ENCODE results near the gene PRKAR1A.

DNA sequence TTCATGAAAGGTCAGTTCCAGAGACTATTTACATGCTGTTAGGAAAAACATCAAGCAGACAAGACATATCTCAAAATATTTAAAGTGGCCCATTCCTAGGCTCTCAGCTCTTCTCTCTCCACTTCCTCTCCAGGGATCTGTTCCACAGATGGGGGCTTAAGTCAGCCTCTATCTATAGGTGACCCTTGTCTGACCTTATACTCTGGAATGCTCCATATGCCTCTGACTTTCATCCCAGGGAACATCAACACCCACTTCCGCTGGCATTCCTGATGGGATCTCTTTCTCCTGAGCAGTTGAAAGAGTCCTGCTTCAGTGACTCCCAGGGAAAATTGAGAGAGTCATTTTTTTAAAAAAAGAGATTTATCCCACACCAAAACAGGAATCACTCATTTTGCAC is 43.4 kb upstream of the PRKAR1A start:
- TF ChIP-seq TCF7L2 (IDR thresholded peaks at IDR 0.05; ENCODE audit: borderline replicate concordance, low read depth, low read length) (no peak), ZNF23 (tag by site-specific recombination; IDR thresholded peaks at IDR 0.05; ENCODE audit: borderline replicate concordance) (no peak), KLF7 (tag by site-specific recombination; IDR thresholded peaks at IDR 0.05; ENCODE audit: borderline replicate concordance) (no peak), ZNF311 (tag by site-specific recombination; IDR thresholded peaks at IDR 0.05; ENCODE audit: borderline replicate concordance) (no peak), ZNF529 (tag by site-specific recombination; IDR thresholded peaks at IDR 0.05; ENCODE audit: insufficient replicate concordance) (no peak), HOXA7 (CRISPR knock-in tag; IDR thresholded peaks at IDR 0.05; ENCODE audit: borderline replicate concordance) (no peak)
- TF ChIP-seq, protein P1, sequence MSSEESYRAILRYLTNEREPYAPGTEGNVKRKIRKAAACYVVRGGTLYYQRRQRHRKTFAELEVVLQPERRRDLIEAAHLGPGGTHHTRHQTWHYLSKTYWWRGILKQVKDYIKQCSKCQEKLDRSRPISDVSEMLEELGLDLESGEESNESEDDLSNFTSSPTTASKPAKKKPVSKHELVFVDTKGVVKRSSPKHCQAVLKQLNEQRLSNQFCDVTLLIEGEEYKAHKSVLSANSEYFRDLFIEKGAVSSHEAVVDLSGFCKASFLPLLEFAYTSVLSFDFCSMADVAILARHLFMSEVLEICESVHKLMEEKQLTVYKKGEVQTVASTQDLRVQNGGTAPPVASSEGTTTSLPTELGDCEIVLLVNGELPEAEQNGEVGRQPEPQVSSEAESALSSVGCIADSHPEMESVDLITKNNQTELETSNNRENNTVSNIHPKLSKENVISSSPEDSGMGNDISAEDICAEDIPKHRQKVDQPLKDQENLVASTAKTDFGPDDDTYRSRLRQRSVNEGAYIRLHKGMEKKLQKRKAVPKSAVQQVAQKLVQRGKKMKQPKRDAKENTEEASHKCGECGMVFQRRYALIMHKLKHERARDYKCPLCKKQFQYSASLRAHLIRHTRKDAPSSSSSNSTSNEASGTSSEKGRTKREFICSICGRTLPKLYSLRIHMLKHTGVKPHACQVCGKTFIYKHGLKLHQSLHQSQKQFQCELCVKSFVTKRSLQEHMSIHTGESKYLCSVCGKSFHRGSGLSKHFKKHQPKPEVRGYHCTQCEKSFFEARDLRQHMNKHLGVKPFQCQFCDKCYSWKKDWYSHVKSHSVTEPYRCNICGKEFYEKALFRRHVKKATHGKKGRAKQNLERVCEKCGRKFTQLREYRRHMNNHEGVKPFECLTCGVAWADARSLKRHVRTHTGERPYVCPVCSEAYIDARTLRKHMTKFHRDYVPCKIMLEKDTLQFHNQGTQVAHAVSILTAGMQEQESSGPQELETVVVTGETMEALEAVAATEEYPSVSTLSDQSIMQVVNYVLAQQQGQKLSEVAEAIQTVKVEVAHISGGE (tag by site-specific recombination; conservative IDR thresholded peaks at IDR 0.05; ENCODE audit: low read depth): no peak
- TF ChIP-seq, protein P2, sequence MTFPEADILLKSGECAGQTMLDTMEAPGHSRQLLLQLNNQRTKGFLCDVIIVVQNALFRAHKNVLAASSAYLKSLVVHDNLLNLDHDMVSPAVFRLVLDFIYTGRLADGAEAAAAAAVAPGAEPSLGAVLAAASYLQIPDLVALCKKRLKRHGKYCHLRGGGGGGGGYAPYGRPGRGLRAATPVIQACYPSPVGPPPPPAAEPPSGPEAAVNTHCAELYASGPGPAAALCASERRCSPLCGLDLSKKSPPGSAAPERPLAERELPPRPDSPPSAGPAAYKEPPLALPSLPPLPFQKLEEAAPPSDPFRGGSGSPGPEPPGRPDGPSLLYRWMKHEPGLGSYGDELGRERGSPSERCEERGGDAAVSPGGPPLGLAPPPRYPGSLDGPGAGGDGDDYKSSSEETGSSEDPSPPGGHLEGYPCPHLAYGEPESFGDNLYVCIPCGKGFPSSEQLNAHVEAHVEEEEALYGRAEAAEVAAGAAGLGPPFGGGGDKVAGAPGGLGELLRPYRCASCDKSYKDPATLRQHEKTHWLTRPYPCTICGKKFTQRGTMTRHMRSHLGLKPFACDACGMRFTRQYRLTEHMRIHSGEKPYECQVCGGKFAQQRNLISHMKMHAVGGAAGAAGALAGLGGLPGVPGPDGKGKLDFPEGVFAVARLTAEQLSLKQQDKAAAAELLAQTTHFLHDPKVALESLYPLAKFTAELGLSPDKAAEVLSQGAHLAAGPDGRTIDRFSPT (tag by site-specific recombination; IDR thresholded peaks at IDR 0.05): no peak
- TF ChIP-seq, protein P3, sequence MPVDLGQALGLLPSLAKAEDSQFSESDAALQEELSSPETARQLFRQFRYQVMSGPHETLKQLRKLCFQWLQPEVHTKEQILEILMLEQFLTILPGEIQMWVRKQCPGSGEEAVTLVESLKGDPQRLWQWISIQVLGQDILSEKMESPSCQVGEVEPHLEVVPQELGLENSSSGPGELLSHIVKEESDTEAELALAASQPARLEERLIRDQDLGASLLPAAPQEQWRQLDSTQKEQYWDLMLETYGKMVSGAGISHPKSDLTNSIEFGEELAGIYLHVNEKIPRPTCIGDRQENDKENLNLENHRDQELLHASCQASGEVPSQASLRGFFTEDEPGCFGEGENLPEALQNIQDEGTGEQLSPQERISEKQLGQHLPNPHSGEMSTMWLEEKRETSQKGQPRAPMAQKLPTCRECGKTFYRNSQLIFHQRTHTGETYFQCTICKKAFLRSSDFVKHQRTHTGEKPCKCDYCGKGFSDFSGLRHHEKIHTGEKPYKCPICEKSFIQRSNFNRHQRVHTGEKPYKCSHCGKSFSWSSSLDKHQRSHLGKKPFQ (tag by site-specific recombination; IDR thresholded peaks at IDR 0.05): no peak
- TF ChIP-seq, protein P4, sequence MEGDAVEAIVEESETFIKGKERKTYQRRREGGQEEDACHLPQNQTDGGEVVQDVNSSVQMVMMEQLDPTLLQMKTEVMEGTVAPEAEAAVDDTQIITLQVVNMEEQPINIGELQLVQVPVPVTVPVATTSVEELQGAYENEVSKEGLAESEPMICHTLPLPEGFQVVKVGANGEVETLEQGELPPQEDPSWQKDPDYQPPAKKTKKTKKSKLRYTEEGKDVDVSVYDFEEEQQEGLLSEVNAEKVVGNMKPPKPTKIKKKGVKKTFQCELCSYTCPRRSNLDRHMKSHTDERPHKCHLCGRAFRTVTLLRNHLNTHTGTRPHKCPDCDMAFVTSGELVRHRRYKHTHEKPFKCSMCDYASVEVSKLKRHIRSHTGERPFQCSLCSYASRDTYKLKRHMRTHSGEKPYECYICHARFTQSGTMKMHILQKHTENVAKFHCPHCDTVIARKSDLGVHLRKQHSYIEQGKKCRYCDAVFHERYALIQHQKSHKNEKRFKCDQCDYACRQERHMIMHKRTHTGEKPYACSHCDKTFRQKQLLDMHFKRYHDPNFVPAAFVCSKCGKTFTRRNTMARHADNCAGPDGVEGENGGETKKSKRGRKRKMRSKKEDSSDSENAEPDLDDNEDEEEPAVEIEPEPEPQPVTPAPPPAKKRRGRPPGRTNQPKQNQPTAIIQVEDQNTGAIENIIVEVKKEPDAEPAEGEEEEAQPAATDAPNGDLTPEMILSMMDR (tag by site-specific recombination; IDR thresholded peaks at IDR 0.05): no peak
- TF ChIP-seq, protein P5, sequence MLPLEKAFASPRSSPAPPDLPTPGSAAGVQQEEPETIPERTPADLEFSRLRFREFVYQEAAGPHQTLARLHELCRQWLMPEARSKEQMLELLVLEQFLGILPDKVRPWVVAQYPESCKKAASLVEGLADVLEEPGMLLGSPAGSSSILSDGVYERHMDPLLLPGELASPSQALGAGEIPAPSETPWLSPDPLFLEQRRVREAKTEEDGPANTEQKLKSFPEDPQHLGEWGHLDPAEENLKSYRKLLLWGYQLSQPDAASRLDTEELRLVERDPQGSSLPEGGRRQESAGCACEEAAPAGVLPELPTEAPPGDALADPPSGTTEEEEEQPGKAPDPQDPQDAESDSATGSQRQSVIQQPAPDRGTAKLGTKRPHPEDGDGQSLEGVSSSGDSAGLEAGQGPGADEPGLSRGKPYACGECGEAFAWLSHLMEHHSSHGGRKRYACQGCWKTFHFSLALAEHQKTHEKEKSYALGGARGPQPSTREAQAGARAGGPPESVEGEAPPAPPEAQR (tag by site-specific recombination; IDR thresholded peaks at IDR 0.05): no peak
- TF ChIP-seq, protein P6, sequence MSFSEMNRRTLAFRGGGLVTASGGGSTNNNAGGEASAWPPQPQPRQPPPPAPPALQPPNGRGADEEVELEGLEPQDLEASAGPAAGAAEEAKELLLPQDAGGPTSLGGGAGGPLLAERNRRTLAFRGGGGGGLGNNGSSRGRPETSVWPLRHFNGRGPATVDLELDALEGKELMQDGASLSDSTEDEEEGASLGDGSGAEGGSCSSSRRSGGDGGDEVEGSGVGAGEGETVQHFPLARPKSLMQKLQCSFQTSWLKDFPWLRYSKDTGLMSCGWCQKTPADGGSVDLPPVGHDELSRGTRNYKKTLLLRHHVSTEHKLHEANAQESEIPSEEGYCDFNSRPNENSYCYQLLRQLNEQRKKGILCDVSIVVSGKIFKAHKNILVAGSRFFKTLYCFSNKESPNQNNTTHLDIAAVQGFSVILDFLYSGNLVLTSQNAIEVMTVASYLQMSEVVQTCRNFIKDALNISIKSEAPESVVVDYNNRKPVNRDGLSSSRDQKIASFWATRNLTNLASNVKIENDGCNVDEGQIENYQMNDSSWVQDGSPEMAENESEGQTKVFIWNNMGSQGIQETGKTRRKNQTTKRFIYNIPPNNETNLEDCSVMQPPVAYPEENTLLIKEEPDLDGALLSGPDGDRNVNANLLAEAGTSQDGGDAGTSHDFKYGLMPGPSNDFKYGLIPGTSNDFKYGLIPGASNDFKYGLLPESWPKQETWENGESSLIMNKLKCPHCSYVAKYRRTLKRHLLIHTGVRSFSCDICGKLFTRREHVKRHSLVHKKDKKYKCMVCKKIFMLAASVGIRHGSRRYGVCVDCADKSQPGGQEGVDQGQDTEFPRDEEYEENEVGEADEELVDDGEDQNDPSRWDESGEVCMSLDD (tag by site-specific recombination; IDR thresholded peaks at IDR 0.05): no peak
- TF ChIP-seq, protein P7, sequence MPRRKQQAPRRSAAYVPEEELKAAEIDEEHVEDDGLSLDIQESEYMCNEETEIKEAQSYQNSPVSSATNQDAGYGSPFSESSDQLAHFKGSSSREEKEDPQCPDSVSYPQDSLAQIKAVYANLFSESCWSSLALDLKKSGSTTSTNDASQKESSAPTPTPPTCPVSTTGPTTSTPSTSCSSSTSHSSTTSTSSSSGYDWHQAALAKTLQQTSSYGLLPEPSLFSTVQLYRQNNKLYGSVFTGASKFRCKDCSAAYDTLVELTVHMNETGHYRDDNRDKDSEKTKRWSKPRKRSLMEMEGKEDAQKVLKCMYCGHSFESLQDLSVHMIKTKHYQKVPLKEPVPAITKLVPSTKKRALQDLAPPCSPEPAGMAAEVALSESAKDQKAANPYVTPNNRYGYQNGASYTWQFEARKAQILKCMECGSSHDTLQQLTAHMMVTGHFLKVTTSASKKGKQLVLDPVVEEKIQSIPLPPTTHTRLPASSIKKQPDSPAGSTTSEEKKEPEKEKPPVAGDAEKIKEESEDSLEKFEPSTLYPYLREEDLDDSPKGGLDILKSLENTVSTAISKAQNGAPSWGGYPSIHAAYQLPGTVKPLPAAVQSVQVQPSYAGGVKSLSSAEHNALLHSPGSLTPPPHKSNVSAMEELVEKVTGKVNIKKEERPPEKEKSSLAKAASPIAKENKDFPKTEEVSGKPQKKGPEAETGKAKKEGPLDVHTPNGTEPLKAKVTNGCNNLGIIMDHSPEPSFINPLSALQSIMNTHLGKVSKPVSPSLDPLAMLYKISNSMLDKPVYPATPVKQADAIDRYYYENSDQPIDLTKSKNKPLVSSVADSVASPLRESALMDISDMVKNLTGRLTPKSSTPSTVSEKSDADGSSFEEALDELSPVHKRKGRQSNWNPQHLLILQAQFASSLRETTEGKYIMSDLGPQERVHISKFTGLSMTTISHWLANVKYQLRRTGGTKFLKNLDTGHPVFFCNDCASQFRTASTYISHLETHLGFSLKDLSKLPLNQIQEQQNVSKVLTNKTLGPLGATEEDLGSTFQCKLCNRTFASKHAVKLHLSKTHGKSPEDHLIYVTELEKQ (tag by site-specific recombination; IDR thresholded peaks at IDR 0.05; ENCODE audit: borderline replicate concordance): no peak
- TF ChIP-seq, protein P8, sequence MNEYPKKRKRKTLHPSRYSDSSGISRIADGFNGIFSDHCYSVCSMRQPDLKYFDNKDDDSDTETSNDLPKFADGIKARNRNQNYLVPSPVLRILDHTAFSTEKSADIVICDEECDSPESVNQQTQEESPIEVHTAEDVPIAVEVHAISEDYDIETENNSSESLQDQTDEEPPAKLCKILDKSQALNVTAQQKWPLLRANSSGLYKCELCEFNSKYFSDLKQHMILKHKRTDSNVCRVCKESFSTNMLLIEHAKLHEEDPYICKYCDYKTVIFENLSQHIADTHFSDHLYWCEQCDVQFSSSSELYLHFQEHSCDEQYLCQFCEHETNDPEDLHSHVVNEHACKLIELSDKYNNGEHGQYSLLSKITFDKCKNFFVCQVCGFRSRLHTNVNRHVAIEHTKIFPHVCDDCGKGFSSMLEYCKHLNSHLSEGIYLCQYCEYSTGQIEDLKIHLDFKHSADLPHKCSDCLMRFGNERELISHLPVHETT (tag by site-specific recombination; IDR thresholded peaks at IDR 0.05): no peak

Data from HEK293 (cell line).